K562 (cell line): ENCODE data around the gene HBQ1. TPM values are rescaled to one million over a fixed set of nuclear protein-coding genes. Genes with fewer than 3 reads are reported as not detected.

ENCODE experiments used
- BDP1 ChIP-seq: IDR thresholded peaks from 3 replicates; pipeline ENCODE4 v1.6.1; 2011; ENCODE audit not compliant: insufficient read length, insufficient read depth
- CCAR2 ChIP-seq: fragments of 200-400 bp; formaldehyde crosslinking; IDR thresholded peaks from 2 replicates; pipeline ENCODE4 v1.6.1; 2017; ENCODE audit warnings: mild to moderate bottlenecking, low read depth, low read length
- CHD1 ChIP-seq: fragments of 200-600 bp; sonication (generic); IDR thresholded peaks from one replicate; pipeline ENCODE4 v1.6.1; 2012; ENCODE audit warnings: mild to moderate bottlenecking, moderate library complexity, low read length, inconsistent platforms
- CREBBP ChIP-seq: IDR thresholded peaks from one replicate; pipeline ENCODE4 v1.6.1; 2012; ENCODE audit warnings: low read depth, mild to moderate bottlenecking, control low read depth, inconsistent platforms, low read length
- FOXK2 ChIP-seq, 2 experiments: fragments of 450-650 bp; IDR thresholded peaks in 1 of 2; conservative IDR thresholded peaks in 1 of 2; 2 replicates each; pipeline ENCODE4 v1.6.1; 2016; ENCODE audit warnings: low read depth in 2 of 2, mild to moderate bottlenecking in 1 of 2
- LCOR ChIP-seq: sonication (generic); formaldehyde crosslinking; IDR thresholded peaks from 2 replicates; pipeline ENCODE4 v1.8.0; 2022; ENCODE audit warnings: mild to moderate bottlenecking, missing genetic modification reagents
- NELFE ChIP-seq: IDR thresholded peaks from 2 replicates; pipeline ENCODE4 v1.6.1; 2011; ENCODE audit warnings: mild to moderate bottlenecking; ENCODE audit not compliant: insufficient read depth, insufficient read length
- SUPT5H ChIP-seq: fragments of 450-650 bp; IDR thresholded peaks from 2 replicates; pipeline ENCODE4 v1.6.1; 2016
- TCF7L2 ChIP-seq: fragments of 150-350 bp; IDR thresholded peaks from 2 replicates; pipeline ENCODE4 v1.6.1; 2016; ENCODE audit warnings: low read depth, mild to moderate bottlenecking, low read length, moderate library complexity
- TOE1 ChIP-seq, 2 experiments: fragments of 450-650 bp in 1 of 2; sonication (generic) in 1 of 2; formaldehyde crosslinking in 1 of 2; IDR thresholded peaks; 2 replicates each; pipeline versions ENCODE4 v1.7.1 to v1.8.0; 2016 to 2022; ENCODE audit warnings: borderline replicate concordance in 2 of 2, mild to moderate bottlenecking in 2 of 2, antibody characterized with exemption in 1 of 2, inconsistent platforms in 1 of 2, low read depth in 1 of 2, missing genetic modification reagents in 1 of 2, moderate library complexity in 1 of 2
- ZNF146 ChIP-seq: IDR thresholded peaks from one replicate; pipeline ENCODE4 v1.6.1; 2018; ENCODE audit warnings: missing compliant biosample characterization; ENCODE audit not compliant: unreplicated experiment
- ZNF217 ChIP-seq: sonication (generic); formaldehyde crosslinking; IDR thresholded peaks from 2 replicates; pipeline ENCODE4 v1.8.0; 2022; ENCODE audit warnings: mild to moderate bottlenecking, missing genetic modification reagents
- ZNF3 ChIP-seq: fragments of 250-450 bp; sonication (Bioruptor Pico); IDR thresholded peaks from 2 replicates; pipeline ENCODE4 v1.5.0; 2021; ENCODE audit warnings: mild to moderate bottlenecking, moderate library complexity
- ZNF589 ChIP-seq: fragments of 200-800 bp; sonication (Bioruptor generic); IDR thresholded peaks from 2 replicates; pipeline ENCODE4 v1.6.1; 2016; ENCODE audit warnings: low read depth, missing genetic modification characterization, missing compliant biosample characterization
- polyA plus RNA-seq, 8 experiments: library from polyadenylated mRNA; depleted of rRNA in 4 of 8; stranded (reverse) in 5 of 8; unstranded in 3 of 8; fragments of >200 nt; fragmentation: Nextera tagmentation in 2 of 8; fragmentation: Illumina TruSeq in 1 of 8; extraction: Ambion mirVana in 2 of 8; extraction: Trizol in 1 of 8; gene quantifications; 2 replicates each; pipeline versions ENCODE4 v1.2.1 to v1.2.3, GENCODE V29; 2011 to 2014; ENCODE audit warnings: inconsistent platforms in 1 of 8, missing spikeins in 1 of 8
- total RNA-seq, 7 experiments: library from RNA; depleted of rRNA in 6 of 7; stranded (reverse); fragments of >200 nt in 6 of 7; fragmentation: Illumina TruSeq in 2 of 7; extraction: Trizol in 2 of 7; gene quantifications; 2 replicates each; pipeline versions ENCODE4 v1.2.1 to v1.2.3, GENCODE V29; 2011 to 2021; ENCODE audit warnings: low replicate concordance in 1 of 7
- TF ChIP-seq, protein P1 (sequence below): fragments of 450-650 bp; formaldehyde crosslinking; IDR thresholded peaks from 2 replicates; pipeline ENCODE4 v1.4.0; 2020; ENCODE audit warnings: mild to moderate bottlenecking, moderate library complexity
- TF ChIP-seq, protein P2 (sequence below): fragments of 450-650 bp; IDR thresholded peaks from 2 replicates; pipeline ENCODE4 v1.6.1; 2016; ENCODE audit warnings: mild to moderate bottlenecking, moderate library complexity

HBQ1 gene
- total and polyA plus RNA-seq, 9 of the 15 experiments (the other 6 are each of a cell fraction or from before 2014, with no cell fraction given), result 2.3 to 190 (median 19.8) TPM

DNA sequence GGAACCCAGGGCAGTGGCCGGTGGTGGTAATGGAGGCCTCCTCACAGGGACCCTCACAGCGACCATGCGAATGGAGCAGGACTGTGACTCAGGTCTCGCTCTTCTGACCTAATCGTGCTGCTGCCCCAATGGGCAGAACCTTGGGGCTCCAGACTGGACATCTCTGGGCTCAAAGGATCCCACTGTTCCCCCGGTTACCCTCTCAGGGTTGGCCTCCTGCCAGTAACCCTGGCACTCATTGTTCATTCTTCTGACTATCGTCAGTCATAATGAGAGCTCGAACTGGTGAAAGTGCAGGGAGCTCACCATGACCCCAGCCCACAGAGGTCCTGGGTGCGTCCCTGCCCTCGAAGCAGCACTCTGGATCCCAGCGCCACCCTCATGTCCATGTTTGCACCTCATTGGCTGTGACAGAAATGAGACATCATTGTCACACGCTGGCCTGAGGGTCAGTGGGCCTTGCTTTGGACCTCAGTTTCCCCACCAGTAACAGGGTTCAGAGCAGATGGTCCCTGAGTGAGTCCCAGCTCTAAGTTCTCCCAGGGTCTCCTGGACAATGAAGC lies 37.8 kb upstream of the HBQ1 start (continued):
- TF ChIP-seq LCOR (CRISPR knock-in tag) (no peak), SUPT5H (no peak), ZNF217 (CRISPR knock-in tag) (no peak), CREBBP (no peak), CCAR2 (no peak), FOXK2 (conservative IDR thresholded peaks at IDR 0.05 in 1 of 2, IDR thresholded peaks at IDR 0.05 in 1 of 2; ENCODE audit: low read depth in 2 of 2) (no peak), TCF7L2 (no peak), BDP1 (no peak), ZNF3 (no peak), ZNF146 (CRISPR knock-in tag) (no peak), ZNF589 (CRISPR knock-in tag) (no peak), NELFE (no peak), CHD1 (peak; percentile 17), TOE1 (IDR thresholded peaks at IDR 0.05; ENCODE audit: borderline replicate concordance) (no peak), TOE1 (CRISPR knock-in tag; IDR thresholded peaks at IDR 0.05; ENCODE audit: borderline replicate concordance, low read depth) (no peak)
- TF ChIP-seq, protein P1, sequence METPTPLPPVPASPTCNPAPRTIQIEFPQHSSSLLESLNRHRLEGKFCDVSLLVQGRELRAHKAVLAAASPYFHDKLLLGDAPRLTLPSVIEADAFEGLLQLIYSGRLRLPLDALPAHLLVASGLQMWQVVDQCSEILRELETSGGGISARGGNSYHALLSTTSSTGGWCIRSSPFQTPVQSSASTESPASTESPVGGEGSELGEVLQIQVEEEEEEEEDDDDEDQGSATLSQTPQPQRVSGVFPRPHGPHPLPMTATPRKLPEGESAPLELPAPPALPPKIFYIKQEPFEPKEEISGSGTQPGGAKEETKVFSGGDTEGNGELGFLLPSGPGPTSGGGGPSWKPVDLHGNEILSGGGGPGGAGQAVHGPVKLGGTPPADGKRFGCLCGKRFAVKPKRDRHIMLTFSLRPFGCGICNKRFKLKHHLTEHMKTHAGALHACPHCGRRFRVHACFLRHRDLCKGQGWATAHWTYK (CRISPR knock-in tag), result no peak
- TF ChIP-seq, protein P2, sequence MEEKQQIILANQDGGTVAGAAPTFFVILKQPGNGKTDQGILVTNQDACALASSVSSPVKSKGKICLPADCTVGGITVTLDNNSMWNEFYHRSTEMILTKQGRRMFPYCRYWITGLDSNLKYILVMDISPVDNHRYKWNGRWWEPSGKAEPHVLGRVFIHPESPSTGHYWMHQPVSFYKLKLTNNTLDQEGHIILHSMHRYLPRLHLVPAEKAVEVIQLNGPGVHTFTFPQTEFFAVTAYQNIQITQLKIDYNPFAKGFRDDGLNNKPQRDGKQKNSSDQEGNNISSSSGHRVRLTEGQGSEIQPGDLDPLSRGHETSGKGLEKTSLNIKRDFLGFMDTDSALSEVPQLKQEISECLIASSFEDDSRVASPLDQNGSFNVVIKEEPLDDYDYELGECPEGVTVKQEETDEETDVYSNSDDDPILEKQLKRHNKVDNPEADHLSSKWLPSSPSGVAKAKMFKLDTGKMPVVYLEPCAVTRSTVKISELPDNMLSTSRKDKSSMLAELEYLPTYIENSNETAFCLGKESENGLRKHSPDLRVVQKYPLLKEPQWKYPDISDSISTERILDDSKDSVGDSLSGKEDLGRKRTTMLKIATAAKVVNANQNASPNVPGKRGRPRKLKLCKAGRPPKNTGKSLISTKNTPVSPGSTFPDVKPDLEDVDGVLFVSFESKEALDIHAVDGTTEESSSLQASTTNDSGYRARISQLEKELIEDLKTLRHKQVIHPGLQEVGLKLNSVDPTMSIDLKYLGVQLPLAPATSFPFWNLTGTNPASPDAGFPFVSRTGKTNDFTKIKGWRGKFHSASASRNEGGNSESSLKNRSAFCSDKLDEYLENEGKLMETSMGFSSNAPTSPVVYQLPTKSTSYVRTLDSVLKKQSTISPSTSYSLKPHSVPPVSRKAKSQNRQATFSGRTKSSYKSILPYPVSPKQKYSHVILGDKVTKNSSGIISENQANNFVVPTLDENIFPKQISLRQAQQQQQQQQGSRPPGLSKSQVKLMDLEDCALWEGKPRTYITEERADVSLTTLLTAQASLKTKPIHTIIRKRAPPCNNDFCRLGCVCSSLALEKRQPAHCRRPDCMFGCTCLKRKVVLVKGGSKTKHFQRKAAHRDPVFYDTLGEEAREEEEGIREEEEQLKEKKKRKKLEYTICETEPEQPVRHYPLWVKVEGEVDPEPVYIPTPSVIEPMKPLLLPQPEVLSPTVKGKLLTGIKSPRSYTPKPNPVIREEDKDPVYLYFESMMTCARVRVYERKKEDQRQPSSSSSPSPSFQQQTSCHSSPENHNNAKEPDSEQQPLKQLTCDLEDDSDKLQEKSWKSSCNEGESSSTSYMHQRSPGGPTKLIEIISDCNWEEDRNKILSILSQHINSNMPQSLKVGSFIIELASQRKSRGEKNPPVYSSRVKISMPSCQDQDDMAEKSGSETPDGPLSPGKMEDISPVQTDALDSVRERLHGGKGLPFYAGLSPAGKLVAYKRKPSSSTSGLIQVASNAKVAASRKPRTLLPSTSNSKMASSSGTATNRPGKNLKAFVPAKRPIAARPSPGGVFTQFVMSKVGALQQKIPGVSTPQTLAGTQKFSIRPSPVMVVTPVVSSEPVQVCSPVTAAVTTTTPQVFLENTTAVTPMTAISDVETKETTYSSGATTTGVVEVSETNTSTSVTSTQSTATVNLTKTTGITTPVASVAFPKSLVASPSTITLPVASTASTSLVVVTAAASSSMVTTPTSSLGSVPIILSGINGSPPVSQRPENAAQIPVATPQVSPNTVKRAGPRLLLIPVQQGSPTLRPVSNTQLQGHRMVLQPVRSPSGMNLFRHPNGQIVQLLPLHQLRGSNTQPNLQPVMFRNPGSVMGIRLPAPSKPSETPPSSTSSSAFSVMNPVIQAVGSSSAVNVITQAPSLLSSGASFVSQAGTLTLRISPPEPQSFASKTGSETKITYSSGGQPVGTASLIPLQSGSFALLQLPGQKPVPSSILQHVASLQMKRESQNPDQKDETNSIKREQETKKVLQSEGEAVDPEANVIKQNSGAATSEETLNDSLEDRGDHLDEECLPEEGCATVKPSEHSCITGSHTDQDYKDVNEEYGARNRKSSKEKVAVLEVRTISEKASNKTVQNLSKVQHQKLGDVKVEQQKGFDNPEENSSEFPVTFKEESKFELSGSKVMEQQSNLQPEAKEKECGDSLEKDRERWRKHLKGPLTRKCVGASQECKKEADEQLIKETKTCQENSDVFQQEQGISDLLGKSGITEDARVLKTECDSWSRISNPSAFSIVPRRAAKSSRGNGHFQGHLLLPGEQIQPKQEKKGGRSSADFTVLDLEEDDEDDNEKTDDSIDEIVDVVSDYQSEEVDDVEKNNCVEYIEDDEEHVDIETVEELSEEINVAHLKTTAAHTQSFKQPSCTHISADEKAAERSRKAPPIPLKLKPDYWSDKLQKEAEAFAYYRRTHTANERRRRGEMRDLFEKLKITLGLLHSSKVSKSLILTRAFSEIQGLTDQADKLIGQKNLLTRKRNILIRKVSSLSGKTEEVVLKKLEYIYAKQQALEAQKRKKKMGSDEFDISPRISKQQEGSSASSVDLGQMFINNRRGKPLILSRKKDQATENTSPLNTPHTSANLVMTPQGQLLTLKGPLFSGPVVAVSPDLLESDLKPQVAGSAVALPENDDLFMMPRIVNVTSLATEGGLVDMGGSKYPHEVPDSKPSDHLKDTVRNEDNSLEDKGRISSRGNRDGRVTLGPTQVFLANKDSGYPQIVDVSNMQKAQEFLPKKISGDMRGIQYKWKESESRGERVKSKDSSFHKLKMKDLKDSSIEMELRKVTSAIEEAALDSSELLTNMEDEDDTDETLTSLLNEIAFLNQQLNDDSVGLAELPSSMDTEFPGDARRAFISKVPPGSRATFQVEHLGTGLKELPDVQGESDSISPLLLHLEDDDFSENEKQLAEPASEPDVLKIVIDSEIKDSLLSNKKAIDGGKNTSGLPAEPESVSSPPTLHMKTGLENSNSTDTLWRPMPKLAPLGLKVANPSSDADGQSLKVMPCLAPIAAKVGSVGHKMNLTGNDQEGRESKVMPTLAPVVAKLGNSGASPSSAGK, result peak; percentile 39; the same call in 1 of the 2 replicates
